ENCODE data around the gene TUT7. TPM values are rescaled to one million over a fixed set of nuclear protein-coding genes. Genes with fewer than 3 reads are reported as not detected.

The TUT7 gene
- total RNA-seq, 1 experiment from 2014 or later: 36.1 TPM

GRCh38 chr9:86351880-86352279, 2.3 kb downstream of the TUT7 start:
- Histone ChIP-seq H3K27ac (peak overlapping the region; percentile 10; the same call in 1 of the 2 replicates), H3K79me2 (ENCODE audit: low read depth) (peaks cover 71% of the 10 kb centered on the region), H4K20me1 (ENCODE audit: insufficient read depth) (peaks cover 40% of the 10 kb centered on the region), H3F3A (ENCODE audit: insufficient read depth, low read depth) (peaks cover 29% of the 10 kb centered on the region), H3K36me3 (ENCODE audit: low read depth) (peaks cover 16% of the 10 kb centered on the region; the same call in 1 of the 2 replicates), H3K4me3 (peak overlapping the region; percentile 64; the same call in 1 of the 2 replicates), H3K9me3 (ENCODE audit: insufficient read depth, low read depth) (no peaks in the 10 kb centered on the region; the same call in none of the 2 replicates), H2AFZ (no peak overlapping the region), H3K27me3 (ENCODE audit: insufficient read depth, low read depth) (no peaks in the 10 kb centered on the region), H3K4me2 (peak overlapping the region; percentile 79), H3K4me1 (replicated peaks; ENCODE audit: insufficient read depth) (peaks cover 69% of the 10 kb centered on the region), H3K9me2 (ENCODE audit: insufficient read depth) (no peaks in the 10 kb centered on the region)
- TF ChIP-seq CTCF (conservative IDR thresholded peaks at IDR 0.05) (no peak), EZH2 (IDR thresholded peaks at IDR 0.05; ENCODE audit: low read depth) (no peak)
- ChIA-PET POLR2A (ENCODE audit: unreplicated experiment) (interaction anchor here (0.7 kb wide), 1 partner anchor 99 kb away, joined by 6 read pairs; no protein-coding TSS in a partner anchor), CTCF (no interaction called here)
- DNase-seq: no peak
- no TSS peak for BruUV-seq (replicated peaks)
- intact Hi-C loops (cut with micrococcal nuclease; ENCODE audit: unreplicated experiment): no loop called here

DNA sequence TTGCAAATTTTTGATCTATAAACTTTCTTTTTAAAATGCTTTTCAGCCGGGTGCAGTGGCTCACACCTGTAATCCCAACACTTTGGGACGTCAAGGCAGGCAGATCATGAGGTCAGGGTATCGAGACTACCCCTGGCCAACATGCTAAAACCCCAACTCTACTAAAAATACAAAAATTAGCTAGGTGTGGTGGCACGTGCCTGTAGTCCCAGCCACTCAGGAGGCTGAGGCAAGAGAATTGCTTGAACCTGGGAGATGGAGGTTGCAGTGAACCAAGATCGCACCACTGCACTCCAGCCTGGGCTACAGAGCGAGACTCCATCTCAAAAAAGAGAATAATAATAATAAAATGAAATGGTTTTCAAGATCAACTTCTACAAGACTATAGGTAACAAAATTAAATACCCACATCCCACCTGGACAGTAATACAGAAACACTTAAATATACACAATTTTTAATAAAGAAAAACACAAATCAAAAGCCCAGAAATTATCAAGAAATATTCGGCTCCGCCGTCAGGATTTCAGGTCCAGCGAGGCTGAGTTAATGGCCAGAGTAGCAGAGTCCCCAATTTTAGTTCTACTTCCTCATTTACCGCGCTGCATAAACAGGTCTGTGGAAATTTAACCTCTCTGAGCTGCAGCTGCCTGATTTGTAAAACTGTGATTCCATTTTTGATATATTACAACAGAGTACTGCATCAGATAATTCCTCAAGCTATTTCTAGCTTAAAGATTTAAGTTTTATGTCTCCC, 4.0 kb downstream of the TUT7 start:
- Histone ChIP-seq H3K27ac (no peak overlapping the region), H4K20me1 (ENCODE audit: insufficient read depth) (peaks cover 44% of the 10 kb centered on the region), H2AFZ (no peak overlapping the region), H3K4me1 (replicated peaks; ENCODE audit: insufficient read depth) (peaks cover 56% of the 10 kb centered on the region), H3K79me2 (ENCODE audit: low read depth) (peaks cover 84% of the 10 kb centered on the region), H3K36me3 (ENCODE audit: low read depth) (peaks cover 29% of the 10 kb centered on the region), H3K4me3 (no peak overlapping the region), H3K27me3 (ENCODE audit: insufficient read depth, low read depth) (no peaks in the 10 kb centered on the region), H3K9me2 (ENCODE audit: insufficient read depth) (no peaks in the 10 kb centered on the region), H3F3A (ENCODE audit: insufficient read depth, low read depth) (peaks cover 21% of the 10 kb centered on the region), H3K4me2 (peak overlapping the region; percentile 79; the same call in 1 of the 2 replicates), H3K9me3 (ENCODE audit: insufficient read depth, low read depth) (no peaks in the 10 kb centered on the region; the same call in none of the 2 replicates)
- ChIA-PET CTCF (no interaction called here), POLR2A (ENCODE audit: unreplicated experiment) (no interaction called here)
- no peak for DNase-seq
- no TSS peak for BruUV-seq (replicated peaks)
- intact Hi-C loops (cut with micrococcal nuclease; ENCODE audit: unreplicated experiment): no loop called here
- no peak for TF ChIP-seq EZH2 (IDR thresholded peaks at IDR 0.05; ENCODE audit: low read depth)
- no peak for TF ChIP-seq CTCF (conservative IDR thresholded peaks at IDR 0.05)

DNA sequence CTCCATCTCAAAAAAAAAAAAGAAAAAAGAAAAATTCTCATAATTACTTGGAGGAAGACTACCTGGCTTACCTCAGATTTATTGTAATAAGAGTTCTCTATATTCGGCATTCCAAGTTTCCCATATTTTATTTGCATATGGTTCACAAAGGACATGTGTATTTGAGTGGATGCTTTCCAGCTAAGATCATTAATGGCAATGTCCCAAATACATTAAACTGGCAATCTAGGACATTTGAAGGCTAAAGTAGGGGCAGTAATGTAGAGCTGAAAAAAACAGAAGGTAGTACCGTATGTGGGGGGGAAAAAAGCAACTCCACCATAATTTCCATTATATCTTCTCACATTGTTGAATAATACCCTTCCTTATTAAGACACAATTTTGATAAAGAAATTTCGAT, 4.9 kb downstream of the TUT7 start:
- Histone ChIP-seq H2AFZ (no peak overlapping the region), H3K9me3 (ENCODE audit: insufficient read depth, low read depth) (no peaks in the 10 kb centered on the region; the same call in none of the 2 replicates), H4K20me1 (ENCODE audit: insufficient read depth) (peaks cover 44% of the 10 kb centered on the region), H3K79me2 (ENCODE audit: low read depth) (peaks cover 84% of the 10 kb centered on the region), H3F3A (ENCODE audit: insufficient read depth, low read depth) (peaks cover 21% of the 10 kb centered on the region), H3K27ac (peak overlapping the region; percentile 50), H3K4me1 (replicated peaks; ENCODE audit: insufficient read depth) (peaks cover 52% of the 10 kb centered on the region), H3K4me3 (no peak overlapping the region), H3K9me2 (ENCODE audit: insufficient read depth) (no peaks in the 10 kb centered on the region), H3K4me2 (peak overlapping the region; percentile 28; the same call in 1 of the 2 replicates), H3K36me3 (ENCODE audit: low read depth) (peaks cover 37% of the 10 kb centered on the region), H3K27me3 (ENCODE audit: insufficient read depth, low read depth) (no peaks in the 10 kb centered on the region)
- DNase-seq: no peak
- CTCF ChIA-PET: no interaction called here
- POLR2A ChIA-PET (ENCODE audit: unreplicated experiment): no interaction called here
- intact Hi-C loops (cut with micrococcal nuclease; ENCODE audit: unreplicated experiment): no loop called here
- BruUV-seq (replicated peaks): no TSS peak
- TF ChIP-seq CTCF (conservative IDR thresholded peaks at IDR 0.05): no peak
- no peak for TF ChIP-seq EZH2 (IDR thresholded peaks at IDR 0.05; ENCODE audit: low read depth)

All from PC-9 (cell line).